Posterior cingulate gyrus (tissue), 11 donors: ENCODE measurements around the gene CYP4F11.
"Not testable (repeated sequence)": the region's sequence is repeated elsewhere in the genome, so short reads cannot be mapped to it uniquely, and the experiment has no call there.

ENCODE experiments used
- DNase-seq, 10 donors: peaks; one replicate each; pipeline versions ENCODE4 v3.0.0 to v3.0.0-alpha.2; 2020 to 2021; ENCODE audit warnings: mixed read lengths in 3 of 10
- intact Hi-C: fragments of 100-400 bp; cut with DNase I; formaldehyde crosslinking; loops from one replicate; pipeline ENCODE4 v1.15.1; 2023

Gene CYP4F11

GRCh38 chr19:15889339-15889738, 45.0 kb downstream of the CYP4F11 start:
- intact Hi-C loops, DNase-seq: not testable (repeated sequence)

- DNase-seq = no peak
- intact Hi-C loops = no loop called here
Measured at GRCh38 chr19:15885919-15886318, 48.4 kb downstream of the CYP4F11 start.

- no peak for DNase-seq
- intact Hi-C loops = no loop called here
Measured at GRCh38 chr19:15885167-15885566, 49.2 kb downstream of the CYP4F11 start.

GRCh38 chr19:15883329-15883728, 51.0 kb downstream of the CYP4F11 start:
- intact Hi-C loops = not testable (repeated sequence)

GRCh38 chr19:15874821-15875474, 59.4 kb downstream of the CYP4F11 start:
- no peak for DNase-seq
- intact Hi-C loops = no loop called here

More at GRCh38 chr19:15883329-15883728, 51.0 kb downstream of the CYP4F11 start:
- not testable (repeated sequence) for DNase-seq

GRCh38 chr19:15873771-15874170, 60.6 kb downstream of the CYP4F11 start:
- intact Hi-C loops, DNase-seq: not testable (repeated sequence)

GRCh38 chr19:15871570-15871969, 62.8 kb downstream of the CYP4F11 start:
- no peak for DNase-seq
- intact Hi-C loops = no loop called here

GRCh38 chr19:15869873-15870272, 64.5 kb downstream of the CYP4F11 start:
- no peak for DNase-seq
- intact Hi-C loops = loop anchor here (2.0 kb wide), 1 partner anchor 239 kb away; no protein-coding TSS in a partner anchor

GRCh38 chr19:15869109-15869555, 65.2 kb downstream of the CYP4F11 start:
- intact Hi-C loops = loop anchor here (2.0 kb wide), 1 partner anchor 238 kb away; no protein-coding TSS in a partner anchor
- peak in 4 of 10 donors; percentile 10 to 32 (median 22) for DNase-seq

GRCh38 chr19:15866636-15867035, 67.7 kb downstream of the CYP4F11 start:
- intact Hi-C loops = no loop called here
- no peak for DNase-seq

- DNase-seq = no peak
- intact Hi-C loops = no loop called here
Measured at GRCh38 chr19:15864824-15865223, 69.5 kb downstream of the CYP4F11 start.

GRCh38 chr19:15863272-15863671, 71.1 kb downstream of the CYP4F11 start:
- intact Hi-C loops = no loop called here
- DNase-seq = no peak

GRCh38 chr19:15862444-15862843, 71.9 kb downstream of the CYP4F11 start:
- no peak for DNase-seq

More at GRCh38 chr19:15862444-15862843, 71.9 kb downstream of the CYP4F11 start:
- intact Hi-C loops = no loop called here
